ENCODE data around the gene KIFAP3. TPM values are rescaled to one million over a fixed set of nuclear protein-coding genes. Genes with fewer than 3 reads are reported as not detected.

Gene KIFAP3
- total RNA-seq, 1 experiment from 2014 or later = 3.8 TPM

GRCh38 chr1:170049176-170049800 is 25.2 kb downstream of the KIFAP3 start:
- H3K4me2 ChIP-seq (ENCODE audit: insufficient read depth, insufficient read length, low read length) = no peak overlapping the region
- no peak overlapping the region for H3K56ac ChIP-seq (ENCODE audit: insufficient read length, low read depth, low read length)
- no peak overlapping the region for H3K4me3 Mint-ChIP-seq
- no peak overlapping the region for H3K18ac ChIP-seq (ENCODE audit: insufficient read length, low read depth, low read length)
- H3K79me1 ChIP-seq (ENCODE audit: insufficient read depth, low read depth, low read length, poor library complexity, severe bottlenecking) = no peaks in the 10 kb centered on the region
- H3K27ac Mint-ChIP-seq = peak overlapping the region in 1 of 3 experiments; percentile 62; a peak in 2 of 7 replicates
- H2BK120ac ChIP-seq (ENCODE audit: low read depth, low read length, poor library complexity, severe bottlenecking) = no peak overlapping the region
- H3K36me3 Mint-ChIP-seq (ENCODE audit: insufficient read depth in 1 of 3, low read depth in 3 of 3) = no peaks in the 10 kb centered on the region
- H3K27ac ChIP-seq (ENCODE audit: insufficient read length, low read depth, low read length) = no peak overlapping the region
- H2AFZ ChIP-seq (ENCODE audit: low read length) = no peak overlapping the region
- no peak overlapping the region for H3K9ac ChIP-seq (ENCODE audit: extremely low read depth, insufficient read length, low read length)
- no peak overlapping the region for H2BK20ac ChIP-seq (ENCODE audit: low read depth, low read length, poor library complexity, severe bottlenecking)
- no peak overlapping the region for H2BK15ac ChIP-seq (ENCODE audit: low read depth, low read length)
- no peaks in the 10 kb centered on the region for H3K9me3 ChIP-seq (ENCODE audit: control insufficient read depth, low read depth, low read length)
- H3K4ac ChIP-seq (ENCODE audit: low read depth, low read length) = no peak overlapping the region
- no peaks in the 10 kb centered on the region for H3K79me2 ChIP-seq (ENCODE audit: insufficient read depth, low read length)
- DNase-seq = no peak
- H4K5ac ChIP-seq (ENCODE audit: insufficient read length, low read depth, low read length) = no peak overlapping the region
- no peaks in the 10 kb centered on the region for H3K4me1 ChIP-seq (ENCODE audit: insufficient read depth, low read length)
- H3K14ac ChIP-seq (ENCODE audit: insufficient read depth, low read length) = no peak overlapping the region; the same call in 1 of the 2 replicates
- H3K23me2 ChIP-seq (ENCODE audit: insufficient read length, low read depth, low read length, poor library complexity, severe bottlenecking) = no peaks in the 10 kb centered on the region
- no peak overlapping the region for H2BK5ac ChIP-seq (ENCODE audit: insufficient read length, low read length)
- H4K20me1 ChIP-seq (ENCODE audit: control insufficient read depth, insufficient read depth, insufficient read length) = no peaks in the 10 kb centered on the region
- no peak overlapping the region for H3K23ac ChIP-seq (ENCODE audit: insufficient read length, low read depth, low read length)
- TF ChIP-seq CTCF (conservative IDR thresholded peaks at IDR 0.05) = no peak
- no peaks in the 10 kb centered on the region for H3K9me3 Mint-ChIP-seq
- WGBS (ENCODE audit: extremely low coverage, insufficient read length, low lambda C conversion rate) = no CpG with 5 or more reads among the region's 3 CpGs
- H3K27me3 ChIP-seq (ENCODE audit: insufficient read depth, low read length) = no peaks in the 10 kb centered on the region
- H2AK5ac ChIP-seq (ENCODE audit: insufficient read length, low read length) = no peak overlapping the region
- no peaks in the 10 kb centered on the region; the same call in none of the 2 replicates for H3K27me3 Mint-ChIP-seq (ENCODE audit: low read depth)
- H3T11ph ChIP-seq (ENCODE audit: low read length) = no peak overlapping the region
- H2BK12ac ChIP-seq (ENCODE audit: insufficient read length, low read depth, low read length) = no peak overlapping the region
- no peak overlapping the region for H4K91ac ChIP-seq (ENCODE audit: insufficient read length, low read depth, low read length)
- no peak overlapping the region for H4K8ac ChIP-seq (replicated peaks; ENCODE audit: insufficient read length, low read depth, low read length)
- H3K4me1 Mint-ChIP-seq = no peaks in the 10 kb centered on the region

Measured in H9 (cell line).